B cell (primary cell): Measurements from ENCODE around the gene RABEP2. TPM values are rescaled to one million over a fixed set of nuclear protein-coding genes. Genes with fewer than 3 reads are reported as not detected.

Experiments used
- ATAC-seq: fragments of 200-7000 bp; cut with Tn5 transposase; one replicate; pipeline ENCODE4 v1.10.0; 2021; ENCODE audit warnings: low read depth, mild to moderate bottlenecking, moderate number of reproducible peaks, moderate library complexity
- CTCF ChIA-PET: fragments of 350-600 bp; sonication (Branson Sonifier 250); formaldehyde crosslinking; loops from one replicate; lab custom pipeline; 2021; ENCODE audit warnings: antibody characterized with exemption, inconsistent platforms; lab: Charles Lee
- POLR2A ChIA-PET: fragments of 350-600 bp; sonication (Branson Sonifier 250); formaldehyde crosslinking; loops from one replicate; lab custom pipeline; 2021; ENCODE audit warnings: antibody characterized with exemption; lab: Charles Lee
- DNase-seq: peaks from one replicate; pipeline ENCODE4 v3.0.0; 2013
- H2AFZ ChIP-seq: 2 replicates; pipeline ENCODE4 v1.6.1; 2012; ENCODE audit warnings: mild to moderate bottlenecking, low read depth, low read length; ENCODE audit not compliant: insufficient read depth, poor library complexity, severe bottlenecking
- H3K27ac ChIP-seq, 2 donors: 1 replicate in 1 of 2; 2 replicates in 1 of 2; pipeline ENCODE4 v1.5.1; 2012 to 2013; ENCODE audit warnings: low read length in 2 of 2, mild to moderate bottlenecking in 2 of 2, moderate library complexity in 1 of 2
- H3K27me3 ChIP-seq, 4 experiments: fragments of 200-600 bp in 1 of 4; sonication (generic) in 1 of 4; replicated peaks in 1 of 4; 1 replicate in 2 of 4; 2 replicates in 2 of 4; pipeline versions ENCODE4 v1.6.1 to v1.7.0; 2013 to 2016; ENCODE audit warnings: low read length in 3 of 4, mild to moderate bottlenecking in 2 of 4, mixed read lengths in 1 of 4, moderate library complexity in 1 of 4; ENCODE audit not compliant: insufficient read depth in 4 of 4, control insufficient read depth in 3 of 4; ENCODE audit errors: control extremely low read depth in 1 of 4
- H3K36me3 ChIP-seq, 2 experiments: replicated peaks in 1 of 2; 1 replicate in 1 of 2; 2 replicates in 1 of 2; pipeline versions ENCODE4 v1.6.1 to v1.7.1; 2013; ENCODE audit warnings: low read length in 1 of 2; ENCODE audit not compliant: insufficient read depth in 2 of 2, control insufficient read depth in 1 of 2; ENCODE audit errors: control extremely low read depth in 1 of 2, extremely low read depth in 1 of 2
- H3K4me1 ChIP-seq, 2 donors: fragments of 200-600 bp in 1 of 2; sonication (generic) in 1 of 2; 1 replicate in 1 of 2; 2 replicates in 1 of 2; pipeline versions ENCODE4 v1.5.1 to v1.6.1; 2013 to 2017; ENCODE audit warnings: low read length in 2 of 2; ENCODE audit not compliant: control insufficient read depth in 2 of 2, insufficient read depth in 2 of 2
- H3K4me2 ChIP-seq: replicated peaks from 2 replicates; pipeline ENCODE3; 2012; ENCODE audit warnings: mild to moderate bottlenecking, low read depth, low read length; ENCODE audit not compliant: poor library complexity, severe bottlenecking
- H3K4me3 ChIP-seq, 5 experiments: fragments of 200-600 bp in 1 of 5; sonication (generic) in 1 of 5; 1 replicate in 3 of 5; 2 replicates in 2 of 5; pipeline versions ENCODE4 v1.5.1 to v1.7.0; 2011 to 2016; ENCODE audit warnings: low read length in 4 of 5, mild to moderate bottlenecking in 4 of 5, low read depth in 2 of 5, control low read depth in 1 of 5, moderate library complexity in 1 of 5; ENCODE audit not compliant: insufficient read depth in 1 of 5; ENCODE audit errors: control extremely low read depth in 1 of 5, extremely low read depth in 1 of 5
- H3K79me2 ChIP-seq: fragments of 200-600 bp; sonication (generic); one replicate; pipeline ENCODE4 v1.6.0; 2016; ENCODE audit warnings: low read length; ENCODE audit not compliant: control insufficient read depth, insufficient read depth
- H3K9ac ChIP-seq: fragments of 200-600 bp; sonication (generic); 2 replicates; pipeline ENCODE4 v1.6.1; 2017; ENCODE audit warnings: mild to moderate bottlenecking, low read length, moderate library complexity
- H3K9me3 ChIP-seq, 3 donors: one replicate each; pipeline versions ENCODE4 v1.6.1 to v1.7.1; 2013; ENCODE audit warnings: low read length in 2 of 3; ENCODE audit not compliant: control insufficient read depth in 2 of 3, insufficient read depth in 1 of 3; ENCODE audit errors: control extremely low read depth in 1 of 3
- H4K20me1 ChIP-seq: 2 replicates; pipeline ENCODE4 v1.6.0; 2012; ENCODE audit warnings: mild to moderate bottlenecking, low read length; ENCODE audit not compliant: insufficient read depth, control insufficient read depth, poor library complexity, severe bottlenecking
- H3K27ac Mint-ChIP-seq: one replicate; pipeline ENCODE4 v1.8.0; 2021; ENCODE audit warnings: mixed read lengths
- H3K27me3 Mint-ChIP-seq: one replicate; pipeline ENCODE4 v1.8.0; 2021; ENCODE audit warnings: mixed read lengths
- H3K4me1 Mint-ChIP-seq: one replicate; pipeline ENCODE4 v1.8.0; 2021; ENCODE audit warnings: mixed read lengths
- H3K4me3 Mint-ChIP-seq: one replicate; pipeline ENCODE4 v1.8.0; 2021; ENCODE audit warnings: mixed read lengths
- H3K9me3 Mint-ChIP-seq: one replicate; pipeline ENCODE4 v1.8.0; 2022; ENCODE audit warnings: mixed read lengths; ENCODE audit not compliant: insufficient read depth
- CTCF ChIP-seq: fragments of 200-600 bp; IDR thresholded peaks from one replicate; pipeline ENCODE4 v1.8.0; 2022; ENCODE audit warnings: antibody characterized with exemption, mild to moderate bottlenecking
- EZH2 ChIP-seq: IDR thresholded peaks from 2 replicates; pipeline ENCODE4 v1.6.1; 2012; ENCODE audit warnings: borderline replicate concordance, low read depth, mild to moderate bottlenecking, moderate library complexity, low read length; ENCODE audit not compliant: insufficient read depth, poor library complexity, severe bottlenecking
- WGBS: methylation state at CpG from one replicate; pipeline ENCODE4 v1.1.5; 2013; ENCODE audit warnings: missing lambda C conversion rate; ENCODE audit not compliant: insufficient coverage; 5-methylcytosine and 5-hydroxymethylcytosine counted together
- intact Hi-C: fragments of 100-400 bp; cut with micrococcal nuclease; formaldehyde crosslinking; loops from one replicate; pipeline ENCODE4 v1.10.0; 2022
- polyA plus RNA-seq: library from polyadenylated mRNA; depleted of rRNA; stranded (reverse); fragments of >200 nt; gene quantifications from 2 replicates; pipeline ENCODE4 v1.2.3, GENCODE V29; 2012
- total RNA-seq, 2 donors: library from RNA; stranded (reverse); fragments of 120-200 nt in 1 of 2; gene quantifications; 1 replicate in 1 of 2; 2 replicates in 1 of 2; pipeline versions ENCODE4 v1.2.3 to v1.2.4, GENCODE V29; 2013 to 2022

Gene RABEP2
- total and polyA plus RNA-seq, 2 donors (not counting 1 experiment from before 2014, with no cell fraction given) = 136 to 178 TPM

- Histone ChIP-seq H3K9ac (no peak overlapping the region), H3K27me3 (no peaks in the 10 kb centered on the region), H3K4me1 (peaks cover 5 to 25% of the 10 kb centered on the region in 2 donors), H3K36me3 (peaks cover 2 to 24% of the 10 kb centered on the region in 2 experiments), H3K79me2 (peaks cover 4% of the 10 kb centered on the region), H4K20me1 (peaks cover 28% of the 10 kb centered on the region), H3K4me3 (no peak overlapping the region), H2AFZ (no peak overlapping the region), H3K9me3 (no peaks in the 10 kb centered on the region), H3K27ac (peak overlapping the region in 1 of 2 donors; percentile 82), H3K4me2 (peak overlapping the region; percentile 81)
- H3K27ac Mint-ChIP-seq = no peak overlapping the region
- intact Hi-C loops = no loop called here
- no peaks in the 10 kb centered on the region for H3K9me3 Mint-ChIP-seq
- H3K27me3 Mint-ChIP-seq = no peaks in the 10 kb centered on the region
- peak overlapping the region; percentile 100 for H3K4me3 Mint-ChIP-seq
- DNase-seq (no peak), ATAC-seq (no peak)
- WGBS = 97% methylated on average over 12 of the region's 12 CpGs
- TF ChIP-seq EZH2 (no peak), CTCF (no peak)
- POLR2A ChIA-PET = interaction anchor here (1.1 to 5.1 kb wide), 5 partner anchors 12 to 85 kb away, joined by 3 to 56 read pairs (median 14); partner anchors contain the start of genes NFATC2IP, RABEP2 and TUFM
- peaks cover 28% of the 10 kb centered on the region for H3K4me1 Mint-ChIP-seq
- CTCF ChIA-PET = interaction anchor here (1.0 to 5.1 kb wide), 4 partner anchors 9 to 81 kb away, joined by 3 to 70 read pairs (median 28); partner anchors contain the start of gene TUFM
These were observed 59.9 kb downstream of the RABEP2 start for GRCh38 chr16:28865001-28865688.
